Measurements from ENCODE around the gene SPDYE2. TPM values are rescaled to one million over a fixed set of nuclear protein-coding genes. Genes with fewer than 3 reads are reported as not detected.
"Not testable (repeated sequence)": the region's sequence is repeated elsewhere in the genome, so short reads cannot be mapped to it uniquely, and the experiment has no call there.

SPDYE2 gene
- total RNA-seq, 1 donor from 2014 or later: not detected

- H3K27me3 ChIP-seq; H3K27ac ChIP-seq; H3K36me3 ChIP-seq; intact Hi-C loops (cut with DNase I); H3K9me3 ChIP-seq; H3K4me1 ChIP-seq; H3K4me3 ChIP-seq; DNase-seq (ENCODE audit: extremely low spot score in 2 of 2): not testable (repeated sequence)
These were observed 26.2 kb upstream of the SPDYE2 start for GRCh38 chr7:102524803-102525202.

GRCh38 chr7:102527182-102527581 is 23.8 kb upstream of the SPDYE2 start:
- DNase-seq (ENCODE audit: extremely low spot score in 2 of 2); H3K4me1 ChIP-seq; H3K27me3 ChIP-seq; H3K27ac ChIP-seq; H3K4me3 ChIP-seq; intact Hi-C loops (cut with DNase I); H3K36me3 ChIP-seq; H3K9me3 ChIP-seq: not testable (repeated sequence)

- H3K4me3 ChIP-seq; intact Hi-C loops (cut with DNase I); H3K27me3 ChIP-seq; H3K27ac ChIP-seq; H3K9me3 ChIP-seq; DNase-seq (ENCODE audit: extremely low spot score in 2 of 2); H3K36me3 ChIP-seq; H3K4me1 ChIP-seq: not testable (repeated sequence)
These were observed 22.9 kb upstream of the SPDYE2 start for GRCh38 chr7:102527822-102528793.

DNA sequence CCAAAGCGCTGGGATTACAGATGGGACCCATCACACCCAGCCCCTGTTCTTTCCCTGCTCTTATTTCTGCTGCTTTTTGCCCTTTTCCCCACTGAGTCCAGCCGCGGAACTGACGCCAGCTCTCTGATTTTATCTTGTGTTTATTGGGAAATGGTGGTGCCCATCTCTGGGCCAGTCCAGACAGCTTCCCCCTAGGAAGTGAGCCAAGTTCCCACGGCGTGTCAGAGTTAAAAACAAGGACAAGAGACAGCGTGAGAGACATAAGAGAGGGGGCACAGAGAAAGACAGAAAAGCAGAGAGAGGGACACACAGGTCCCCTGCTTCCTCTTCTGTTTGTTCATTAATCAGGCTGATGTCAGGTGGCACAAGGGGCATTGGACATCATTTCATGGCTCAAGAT is 19.4 kb upstream of the SPDYE2 start:
- H3K9me3 ChIP-seq; H3K4me3 ChIP-seq; intact Hi-C loops (cut with DNase I); H3K27ac ChIP-seq; H3K27me3 ChIP-seq; H3K4me1 ChIP-seq; DNase-seq (ENCODE audit: extremely low spot score in 2 of 2); H3K36me3 ChIP-seq: not testable (repeated sequence)

GRCh38 chr7:102532127-102532526 is 18.9 kb upstream of the SPDYE2 start:
- H3K36me3 ChIP-seq; H3K9me3 ChIP-seq; H3K4me3 ChIP-seq; intact Hi-C loops (cut with DNase I); H3K27ac ChIP-seq; H3K27me3 ChIP-seq; DNase-seq (ENCODE audit: extremely low spot score in 2 of 2); H3K4me1 ChIP-seq: not testable (repeated sequence)

GRCh38 chr7:102535062-102535615 is 15.9 kb upstream of the SPDYE2 start:
- intact Hi-C loops (cut with DNase I); H3K27ac ChIP-seq; H3K9me3 ChIP-seq; H3K4me3 ChIP-seq; H3K27me3 ChIP-seq; H3K4me1 ChIP-seq; H3K36me3 ChIP-seq; DNase-seq (ENCODE audit: extremely low spot score in 2 of 2): not testable (repeated sequence)

GRCh38 chr7:102540604-102541003 is 10.4 kb upstream of the SPDYE2 start:
- H3K4me1 ChIP-seq; H3K36me3 ChIP-seq; intact Hi-C loops (cut with DNase I); H3K27me3 ChIP-seq; H3K4me3 ChIP-seq; H3K9me3 ChIP-seq; H3K27ac ChIP-seq; DNase-seq (ENCODE audit: extremely low spot score in 2 of 2): not testable (repeated sequence)

- H3K27me3 ChIP-seq; H3K36me3 ChIP-seq; DNase-seq (ENCODE audit: extremely low spot score in 2 of 2); H3K4me1 ChIP-seq; H3K27ac ChIP-seq; H3K4me3 ChIP-seq; intact Hi-C loops (cut with DNase I); H3K9me3 ChIP-seq: not testable (repeated sequence)
These were observed 8.9 kb upstream of the SPDYE2 start for GRCh38 chr7:102542083-102542482.

- H3K9me3 ChIP-seq; intact Hi-C loops (cut with DNase I); H3K36me3 ChIP-seq; DNase-seq (ENCODE audit: extremely low spot score in 2 of 2); H3K4me1 ChIP-seq; H3K27ac ChIP-seq; H3K27me3 ChIP-seq; H3K4me3 ChIP-seq: not testable (repeated sequence)
These were observed 8.3 kb upstream of the SPDYE2 start for GRCh38 chr7:102542771-102543170.

GRCh38 chr7:102543596-102543995 is 7.4 kb upstream of the SPDYE2 start, which contains the start of gene UPK3BL2:
Gene UPK3BL2, minus strand, starts transcription at chr7:102543696. Its CDS starts 60 bp downstream, at chr7:102543636.
- DNase-seq (ENCODE audit: extremely low spot score in 2 of 2); H3K4me1 ChIP-seq; H3K27ac ChIP-seq; intact Hi-C loops (cut with DNase I); H3K36me3 ChIP-seq; H3K4me3 ChIP-seq; H3K27me3 ChIP-seq; H3K9me3 ChIP-seq: not testable (repeated sequence)

DNA sequence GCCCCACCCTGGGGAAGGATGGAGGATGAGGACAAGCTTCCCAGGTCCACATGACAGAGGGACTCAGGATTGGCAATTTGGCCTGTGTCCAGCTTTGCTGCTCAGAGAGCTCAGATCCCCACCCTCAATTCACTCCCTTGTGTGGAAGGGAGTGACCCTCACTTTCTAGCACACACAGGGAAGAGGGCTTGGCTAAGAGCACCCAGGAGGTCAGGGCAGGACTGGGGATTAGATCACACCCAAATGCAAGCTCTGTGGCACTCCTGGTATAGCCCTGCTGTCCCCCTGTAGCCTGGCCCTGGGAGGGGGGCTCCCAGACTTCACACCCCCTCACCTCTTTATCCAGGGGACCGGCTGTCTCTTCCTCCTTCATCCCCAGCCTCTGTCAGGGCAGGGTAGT is 6.7 kb upstream of the SPDYE2 start:
- H3K9me3 ChIP-seq; intact Hi-C loops (cut with DNase I); H3K36me3 ChIP-seq; H3K27ac ChIP-seq; H3K4me1 ChIP-seq; H3K4me3 ChIP-seq; H3K27me3 ChIP-seq; DNase-seq (ENCODE audit: extremely low spot score in 2 of 2): not testable (repeated sequence)

DNA sequence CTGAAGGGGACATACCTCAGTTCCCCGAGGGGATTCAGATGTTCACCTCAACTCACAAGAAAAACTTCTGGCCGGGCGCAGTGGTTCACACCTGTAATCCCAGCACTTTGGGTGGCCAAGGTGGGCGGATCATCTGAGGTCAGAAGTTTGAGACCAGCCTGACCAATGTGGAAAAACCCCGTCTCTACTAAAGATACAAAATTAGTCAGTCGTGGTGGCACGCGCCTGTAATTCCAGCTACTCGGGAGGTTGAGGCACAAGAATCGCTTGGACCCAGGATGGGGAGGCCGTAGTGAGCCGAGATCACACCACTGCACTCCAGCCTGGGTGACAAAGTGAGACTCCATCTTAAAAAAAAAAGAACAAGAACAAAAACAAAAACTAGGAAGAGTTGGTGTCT is 5.7 kb upstream of the SPDYE2 start:
- H3K4me1 ChIP-seq; H3K4me3 ChIP-seq; intact Hi-C loops (cut with DNase I); H3K27ac ChIP-seq; H3K36me3 ChIP-seq; DNase-seq (ENCODE audit: extremely low spot score in 2 of 2); H3K9me3 ChIP-seq; H3K27me3 ChIP-seq: not testable (repeated sequence)

- DNase-seq (ENCODE audit: extremely low spot score in 2 of 2); H3K9me3 ChIP-seq; H3K4me1 ChIP-seq; H3K27me3 ChIP-seq; H3K27ac ChIP-seq; intact Hi-C loops (cut with DNase I); H3K4me3 ChIP-seq; H3K36me3 ChIP-seq: not testable (repeated sequence)
These were observed 4.7 kb upstream of the SPDYE2 start for GRCh38 chr7:102546353-102546752.

DNA sequence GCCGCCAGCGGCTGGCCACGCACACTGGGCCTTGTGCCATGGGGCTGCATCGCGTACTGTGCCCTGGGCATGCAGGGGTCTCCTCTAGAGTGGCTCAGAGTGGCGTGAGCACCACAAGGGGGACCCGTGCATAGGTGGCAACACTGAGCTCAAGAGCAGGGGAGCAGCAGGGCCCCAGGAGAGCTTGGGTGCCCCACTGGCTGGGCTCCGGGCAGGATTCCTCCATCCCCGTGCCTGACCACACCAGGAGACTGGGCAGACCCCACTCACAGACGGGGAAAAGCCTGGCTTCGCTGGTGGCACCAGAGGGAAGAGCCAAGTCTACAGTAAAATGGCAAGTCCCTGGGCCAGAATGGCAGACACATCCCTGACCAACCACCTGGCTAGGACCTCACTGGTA is 17.6 kb downstream of the SPDYE2 start:
- H3K36me3 ChIP-seq; H3K9me3 ChIP-seq; DNase-seq (ENCODE audit: extremely low spot score in 2 of 2); H3K27me3 ChIP-seq; H3K27ac ChIP-seq; intact Hi-C loops (cut with DNase I); H3K4me1 ChIP-seq; H3K4me3 ChIP-seq: not testable (repeated sequence)
